Prostate gland (tissue), 2 donors: ENCODE results near the gene CTLA4. TPM values are rescaled to one million over a fixed set of nuclear protein-coding genes. Genes with fewer than 3 reads are reported as not detected.

Experiments used
- DNase-seq: peaks from one replicate; pipeline ENCODE4 v3.0.0-alpha.2; 2019; ENCODE audit warnings: low spot score
- H3K27ac ChIP-seq, 2 donors: fragments of 200-600 bp; sonication (generic); 2 replicates each; pipeline ENCODE4 v1.5.1; 2017 to 2019
- H3K27me3 ChIP-seq: fragments of 200-600 bp; sonication (generic); replicated peaks from 2 replicates; pipeline ENCODE4 v1.5.1; 2019; ENCODE audit not compliant: insufficient read depth
- H3K36me3 ChIP-seq, 2 donors: fragments of 200-600 bp; sonication (generic); 1 replicate in 1 of 2; 2 replicates in 1 of 2; pipeline versions ENCODE4 v1.5.1 to v1.8.1; 2017 to 2019
- H3K4me1 ChIP-seq: fragments of 200-600 bp; sonication (generic); replicated peaks from 2 replicates; pipeline ENCODE4 v1.5.1; 2019
- H3K4me3 ChIP-seq, 2 donors: fragments of 200-600 bp; sonication (generic); 2 replicates each; pipeline ENCODE4 v1.5.1; 2017 to 2019
- H3K9me3 ChIP-seq: fragments of 200-600 bp; sonication (generic); 2 replicates; pipeline ENCODE4 v1.5.1; 2017
- CTCF ChIP-seq, 4 experiments: fragments of 200-600 bp in 2 of 4; fragments of 450-650 bp in 2 of 4; sonication (generic) in 2 of 4; IDR thresholded peaks; 1 replicate in 3 of 4; 2 replicates in 1 of 4; pipeline ENCODE4 v1.5.1; 2016 to 2019; ENCODE audit warnings: antibody characterized with exemption in 4 of 4, mild to moderate bottlenecking in 2 of 4, moderate library complexity in 2 of 4
- POLR2A ChIP-seq: fragments of 450-650 bp; IDR thresholded peaks from one replicate; pipeline ENCODE4 v1.6.1; 2016; ENCODE audit warnings: antibody characterized with exemption, mild to moderate bottlenecking
- POLR2AphosphoS5 ChIP-seq: sonication (generic); formaldehyde crosslinking; IDR thresholded peaks from one replicate; pipeline ENCODE4 v1.6.1; 2017; ENCODE audit warnings: antibody characterized with exemption
- WGBS: methylation state at CpG from one replicate; pipeline ENCODE4 v1.1.5; 2018; 5-methylcytosine and 5-hydroxymethylcytosine counted together
- intact Hi-C: fragments of 100-400 bp; cut with DNase I; formaldehyde crosslinking; loops from one replicate; pipeline ENCODE4 v1.14.2; 2022
- total RNA-seq, 2 donors: library from RNA; depleted of rRNA; stranded (reverse); fragments of >200 nt; gene quantifications; one replicate each; pipeline ENCODE4 v1.1.0, GENCODE V29; 2016

CTLA4 gene
- total RNA-seq, 2 donors from 2014 or later = 0.28 to 0.73 TPM

- intact Hi-C loops = no loop called here
- no peak for DNase-seq
- Histone ChIP-seq H3K27me3 (no peaks in the 10 kb centered on the region), H3K9me3 (no peaks in the 10 kb centered on the region), H3K4me3 (no peak overlapping the region), H3K36me3 (no peaks in the 10 kb centered on the region), H3K27ac (no peak overlapping the region), H3K4me1 (no peaks in the 10 kb centered on the region)
- TF ChIP-seq POLR2AphosphoS5 (no peak), CTCF (IDR thresholded peaks at IDR 0.05) (no peak), POLR2A (no peak)
These were observed 12.3 kb upstream of the CTLA4 start for GRCh38 chr2:203855274-203855673.

- no peaks in the 10 kb centered on the region for H3K27me3 ChIP-seq
- DNase-seq = no peak
- H3K4me3 ChIP-seq = no peak overlapping the region
- WGBS = 48% methylated on average over 2 of the region's 2 CpGs
- TF ChIP-seq CTCF (IDR thresholded peaks at IDR 0.05) = no peak
- TF ChIP-seq POLR2A = no peak
- no peak for TF ChIP-seq POLR2AphosphoS5
- intact Hi-C loops = no loop called here
- H3K27ac ChIP-seq = no peak overlapping the region
- no peaks in the 10 kb centered on the region for H3K36me3 ChIP-seq
- H3K9me3 ChIP-seq = no peaks in the 10 kb centered on the region
- no peaks in the 10 kb centered on the region for H3K4me1 ChIP-seq
These were observed 9.9 kb upstream of the CTLA4 start for GRCh38 chr2:203857656-203858055.

GRCh38 chr2:203858176-203858575 is 9.4 kb upstream of the CTLA4 start:
- intact Hi-C loops = no loop called here

GRCh38 chr2:203859030-203859789 is 8.4 kb upstream of the CTLA4 start:
- Histone ChIP-seq H3K36me3 (no peaks in the 10 kb centered on the region), H3K4me1 (no peaks in the 10 kb centered on the region), H3K4me3 (no peak overlapping the region), H3K27ac (no peak overlapping the region), H3K9me3 (no peaks in the 10 kb centered on the region), H3K27me3 (no peaks in the 10 kb centered on the region)
- TF ChIP-seq POLR2AphosphoS5 = no peak
- no peak for TF ChIP-seq CTCF (IDR thresholded peaks at IDR 0.05)
- TF ChIP-seq POLR2A = no peak
- intact Hi-C loops = no loop called here
- no peak for DNase-seq
- WGBS = 79% methylated on average over 3 of the region's 3 CpGs

More at GRCh38 chr2:203858176-203858575, 9.4 kb upstream of the CTLA4 start:
- Histone ChIP-seq H3K27ac (no peak overlapping the region), H3K9me3 (no peaks in the 10 kb centered on the region), H3K27me3 (no peaks in the 10 kb centered on the region), H3K36me3 (no peaks in the 10 kb centered on the region), H3K4me3 (no peak overlapping the region), H3K4me1 (no peaks in the 10 kb centered on the region)
- TF ChIP-seq POLR2AphosphoS5 (no peak), POLR2A (no peak), CTCF (IDR thresholded peaks at IDR 0.05) (no peak)
- no peak for DNase-seq
- 97% methylated on average over 2 of the region's 2 CpGs for WGBS

GRCh38 chr2:203861197-203861596 is 6.4 kb upstream of the CTLA4 start:
- WGBS = 39% methylated on average over 4 of the region's 4 CpGs

More at GRCh38 chr2:203861197-203861596, 6.4 kb upstream of the CTLA4 start:
- Histone ChIP-seq H3K27me3 (no peaks in the 10 kb centered on the region), H3K27ac (no peak overlapping the region), H3K4me1 (no peaks in the 10 kb centered on the region), H3K9me3 (no peaks in the 10 kb centered on the region), H3K4me3 (no peak overlapping the region), H3K36me3 (no peaks in the 10 kb centered on the region)
- no peak for DNase-seq
- intact Hi-C loops = no loop called here
- TF ChIP-seq CTCF (IDR thresholded peaks at IDR 0.05) (no peak), POLR2A (no peak), POLR2AphosphoS5 (no peak)
